ENCODE data around the gene TUSC2.

The TUSC2 gene

GRCh38 chr3:50341996-50342650 lies 14.1 kb upstream of the TUSC2 start:
- Histone ChIP-seq H3K27ac (ENCODE audit: low read depth, low read length) (no peak overlapping the region), H3K9me3 (ENCODE audit: control insufficient read depth, insufficient read depth, low read depth, low read length) (no peaks in the 10 kb centered on the region), H3K4me3 (ENCODE audit: low read depth, low read length) (no peak overlapping the region), H3K4me1 (ENCODE audit: control insufficient read depth, insufficient read depth, low read length) (peaks cover 23% of the 10 kb centered on the region), H3K36me3 (ENCODE audit: control insufficient read depth, insufficient read depth, low read length) (no peaks in the 10 kb centered on the region), H3K27me3 (ENCODE audit: control insufficient read depth, insufficient read depth, low read length) (peaks cover 68% of the 10 kb centered on the region), H3K9ac (ENCODE audit: low read length) (no peak overlapping the region)

- Histone ChIP-seq H3K27me3 (ENCODE audit: control insufficient read depth, insufficient read depth, low read length) (peaks cover 68% of the 10 kb centered on the region), H3K9ac (ENCODE audit: low read length) (no peak overlapping the region), H3K36me3 (ENCODE audit: control insufficient read depth, insufficient read depth, low read length) (no peaks in the 10 kb centered on the region), H3K4me1 (ENCODE audit: control insufficient read depth, insufficient read depth, low read length) (peaks cover 23% of the 10 kb centered on the region), H3K27ac (ENCODE audit: low read depth, low read length) (no peak overlapping the region), H3K9me3 (ENCODE audit: control insufficient read depth, insufficient read depth, low read depth, low read length) (no peaks in the 10 kb centered on the region), H3K4me3 (ENCODE audit: low read depth, low read length) (no peak overlapping the region)
Measured at GRCh38 chr3:50341537-50341936, 13.5 kb upstream of the TUSC2 start.

- Histone ChIP-seq H3K9me3 (ENCODE audit: control insufficient read depth, insufficient read depth, low read depth, low read length) (no peaks in the 10 kb centered on the region), H3K36me3 (ENCODE audit: control insufficient read depth, insufficient read depth, low read length) (no peaks in the 10 kb centered on the region), H3K27me3 (ENCODE audit: control insufficient read depth, insufficient read depth, low read length) (peaks cover 64% of the 10 kb centered on the region), H3K9ac (ENCODE audit: low read length) (no peak within 1 kb of the TSS), H3K27ac (ENCODE audit: low read depth, low read length) (no peak within 1 kb of the TSS), H3K4me3 (ENCODE audit: low read depth, low read length) (peak within 1 kb of the TSS; percentile 59), H3K4me1 (ENCODE audit: control insufficient read depth, insufficient read depth, low read length) (peaks cover 30% of the 10 kb centered on the region)
Measured at GRCh38 chr3:50340448-50341329, 12.7 kb upstream of the TUSC2 start, which contains the start of gene RASSF1. Gene RASSF1 (minus strand): TSS chr3:50340836. CDS start chr3:50340805, 31 bp downstream.

- H3K27me3 ChIP-seq (ENCODE audit: control insufficient read depth, insufficient read depth, low read length) = peaks cover 61% of the 10 kb centered on the region
- H3K4me3 ChIP-seq (ENCODE audit: low read depth, low read length) = peak overlapping the region; percentile 59
- H3K27ac ChIP-seq (ENCODE audit: low read depth, low read length) = no peak overlapping the region
- H3K4me1 ChIP-seq (ENCODE audit: control insufficient read depth, insufficient read depth, low read length) = peaks cover 31% of the 10 kb centered on the region
- H3K36me3 ChIP-seq (ENCODE audit: control insufficient read depth, insufficient read depth, low read length) = no peaks in the 10 kb centered on the region
- no peak overlapping the region for H3K9ac ChIP-seq (ENCODE audit: low read length)
- no peaks in the 10 kb centered on the region for H3K9me3 ChIP-seq (ENCODE audit: control insufficient read depth, insufficient read depth, low read depth, low read length)
Measured at GRCh38 chr3:50340147-50340447, 12.1 kb upstream of the TUSC2 start.

- peaks cover 31% of the 10 kb centered on the region for H3K4me1 ChIP-seq (ENCODE audit: control insufficient read depth, insufficient read depth, low read length)
- no peaks in the 10 kb centered on the region for H3K9me3 ChIP-seq (ENCODE audit: control insufficient read depth, insufficient read depth, low read depth, low read length)
- H3K27me3 ChIP-seq (ENCODE audit: control insufficient read depth, insufficient read depth, low read length) = peaks cover 56% of the 10 kb centered on the region
- peak overlapping the region; percentile 59; the same call in 1 of the 2 replicates for H3K4me3 ChIP-seq (ENCODE audit: low read depth, low read length)
- no peak overlapping the region for H3K9ac ChIP-seq (ENCODE audit: low read length)
- no peak overlapping the region for H3K27ac ChIP-seq (ENCODE audit: low read depth, low read length)
- no peaks in the 10 kb centered on the region for H3K36me3 ChIP-seq (ENCODE audit: control insufficient read depth, insufficient read depth, low read length)
Measured at GRCh38 chr3:50339485-50340146, 11.6 kb upstream of the TUSC2 start.

- Histone ChIP-seq H3K36me3 (ENCODE audit: control insufficient read depth, insufficient read depth, low read length) (peaks cover 3% of the 10 kb centered on the region; the same call in 1 of the 2 replicates), H3K27ac (ENCODE audit: low read depth, low read length) (no peak overlapping the region), H3K27me3 (ENCODE audit: control insufficient read depth, insufficient read depth, low read length) (peaks cover 54% of the 10 kb centered on the region), H3K9ac (ENCODE audit: low read length) (no peak overlapping the region), H3K4me1 (ENCODE audit: control insufficient read depth, insufficient read depth, low read length) (peaks cover 35% of the 10 kb centered on the region), H3K9me3 (ENCODE audit: control insufficient read depth, insufficient read depth, low read depth, low read length) (no peaks in the 10 kb centered on the region), H3K4me3 (ENCODE audit: low read depth, low read length) (no peak overlapping the region)
Measured at GRCh38 chr3:50338965-50339364, 10.9 kb upstream of the TUSC2 start.

GRCh38 chr3:50337175-50337861 lies 9.3 kb upstream of the TUSC2 start:
- Histone ChIP-seq H3K36me3 (ENCODE audit: control insufficient read depth, insufficient read depth, low read length) (peaks cover 8% of the 10 kb centered on the region), H3K9ac (ENCODE audit: low read length) (peak overlapping the region; percentile 95), H3K4me1 (ENCODE audit: control insufficient read depth, insufficient read depth, low read length) (peaks cover 35% of the 10 kb centered on the region), H3K4me3 (ENCODE audit: low read depth, low read length) (peak overlapping the region; percentile 89), H3K9me3 (ENCODE audit: control insufficient read depth, insufficient read depth, low read depth, low read length) (no peaks in the 10 kb centered on the region), H3K27ac (ENCODE audit: low read depth, low read length) (peak overlapping the region; percentile 90), H3K27me3 (ENCODE audit: control insufficient read depth, insufficient read depth, low read length) (peaks cover 39% of the 10 kb centered on the region)

GRCh38 chr3:50336452-50337174 lies 8.6 kb upstream of the TUSC2 start:
- peaks cover 35% of the 10 kb centered on the region for H3K4me1 ChIP-seq (ENCODE audit: control insufficient read depth, insufficient read depth, low read length)
- H3K9me3 ChIP-seq (ENCODE audit: control insufficient read depth, insufficient read depth, low read depth, low read length) = no peaks in the 10 kb centered on the region
- peak overlapping the region; percentile 90; the same call in 1 of the 2 replicates for H3K27ac ChIP-seq (ENCODE audit: low read depth, low read length)
- peaks cover 32% of the 10 kb centered on the region for H3K27me3 ChIP-seq (ENCODE audit: control insufficient read depth, insufficient read depth, low read length)
- peak overlapping the region; percentile 89 for H3K4me3 ChIP-seq (ENCODE audit: low read depth, low read length)
- H3K9ac ChIP-seq (ENCODE audit: low read length) = peak overlapping the region; percentile 95
- peaks cover 15% of the 10 kb centered on the region for H3K36me3 ChIP-seq (ENCODE audit: control insufficient read depth, insufficient read depth, low read length)

GRCh38 chr3:50334339-50335075 lies 6.5 kb upstream of the TUSC2 start:
- Histone ChIP-seq H3K4me1 (ENCODE audit: control insufficient read depth, insufficient read depth, low read length) (peaks cover 23% of the 10 kb centered on the region), H3K9ac (ENCODE audit: low read length) (no peak overlapping the region), H3K9me3 (ENCODE audit: control insufficient read depth, insufficient read depth, low read depth, low read length) (no peaks in the 10 kb centered on the region), H3K27ac (ENCODE audit: low read depth, low read length) (no peak overlapping the region), H3K27me3 (ENCODE audit: control insufficient read depth, insufficient read depth, low read length) (peaks cover 11% of the 10 kb centered on the region), H3K36me3 (ENCODE audit: control insufficient read depth, insufficient read depth, low read length) (peaks cover 36% of the 10 kb centered on the region), H3K4me3 (ENCODE audit: low read depth, low read length) (no peak overlapping the region)
